Endothelial cell of umbilical vein (primary cell): Measurements from ENCODE around the gene PDLIM4. TPM values are rescaled to one million over a fixed set of nuclear protein-coding genes. Genes with fewer than 3 reads are reported as not detected.

Experiments used
- BruUV-seq: library from RNA; stranded (reverse); fragments of 400-500 nt; replicated peaks from 2 replicates; lab custom pipeline; 2021; lab: Mats Ljungman, UMichigan
- CTCF ChIA-PET: fragments of 300-600, 350-600 bp; sonication (Branson Sonifier 250); formaldehyde crosslinking; loops from one replicate; lab custom pipeline; 2021; ENCODE audit warnings: antibody characterized with exemption, inconsistent platforms; lab: Charles Lee
- POLR2A ChIA-PET: fragments of 300-600, 350-600 bp; sonication (Branson Sonifier 250); formaldehyde crosslinking; loops from one replicate; lab custom pipeline; 2021; ENCODE audit warnings: antibody characterized with exemption, inconsistent platforms; lab: Charles Lee
- DNase-seq: peaks from one replicate; pipeline ENCODE4 v3.0.0-alpha.2; 2011; ENCODE audit warnings: low read depth, low spot score
- FAIRE-seq: peaks from 2 replicates; lab custom pipeline; 2011; peaks lifted over from hg19 to GRCh38; lab: Jason Lieb, UNC
- H2AFZ ChIP-seq: 2 replicates; pipeline ENCODE4 v1.6.0; 2012; ENCODE audit warnings: low read depth, low read length, control low read depth, inconsistent platforms
- H3K27ac ChIP-seq: 2 replicates; pipeline ENCODE4 v1.5.1; 2011; ENCODE audit warnings: low read depth, mild to moderate bottlenecking, control low read depth, low read length, moderate library complexity; ENCODE audit not compliant: insufficient read depth
- H3K27me3 ChIP-seq, 2 experiments: 2 replicates each; pipeline versions ENCODE4 v1.6.0 to v1.6.1; 2011; ENCODE audit warnings: low read length in 2 of 2, mixed read lengths in 1 of 2; ENCODE audit not compliant: control insufficient read depth in 2 of 2, insufficient read depth in 2 of 2
- H3K36me3 ChIP-seq, 2 experiments: 2 replicates in 1 of 2; 3 replicates in 1 of 2; pipeline ENCODE4 v1.5.1; 2011; ENCODE audit warnings: low read length in 2 of 2, mild to moderate bottlenecking in 1 of 2, moderate library complexity in 1 of 2; ENCODE audit not compliant: control insufficient read depth in 2 of 2, insufficient read depth in 2 of 2; ENCODE audit errors: extremely low read depth in 1 of 2
- H3K4me1 ChIP-seq: 3 replicates; pipeline ENCODE4 v1.5.1; 2011; ENCODE audit warnings: mild to moderate bottlenecking, low read length; ENCODE audit not compliant: control insufficient read depth, insufficient read depth; ENCODE audit errors: extremely low read depth
- H3K4me2 ChIP-seq: 2 replicates; pipeline ENCODE4 v1.6.1; 2011; ENCODE audit warnings: low read length, control low read depth, mixed read lengths; ENCODE audit not compliant: insufficient read depth
- H3K4me3 ChIP-seq, 3 experiments: fragments of 200-600 bp in 1 of 3; sonication (generic), shearing (Covaris generic) in 1 of 3; replicated peaks in 1 of 3; 2 replicates each; pipeline ENCODE4 v1.5.1; 2011 to 2016; ENCODE audit warnings: control low read depth in 3 of 3, low read length in 3 of 3, mild to moderate bottlenecking in 2 of 3, inconsistent platforms in 1 of 3, low read depth in 1 of 3, moderate library complexity in 1 of 3; ENCODE audit not compliant: insufficient read depth in 1 of 3
- H3K79me2 ChIP-seq: 2 replicates; pipeline ENCODE4 v1.6.0; 2012; ENCODE audit warnings: low read length, inconsistent platforms; ENCODE audit not compliant: control insufficient read depth, insufficient read depth
- H3K9ac ChIP-seq: replicated peaks from 2 replicates; pipeline ENCODE3; 2011; ENCODE audit warnings: low read length, control low read depth; ENCODE audit not compliant: insufficient read depth; ENCODE audit errors: extremely low read depth
- H3K9me1 ChIP-seq: replicated peaks from 3 replicates; pipeline ENCODE4 v1.6.0; 2011; ENCODE audit warnings: mild to moderate bottlenecking, low read length; ENCODE audit not compliant: control insufficient read depth, insufficient read depth; ENCODE audit errors: extremely low read depth
- H3K9me3 ChIP-seq: replicated peaks from 2 replicates; pipeline ENCODE4 v1.5.1; 2012; ENCODE audit warnings: low read length, inconsistent platforms; ENCODE audit not compliant: control insufficient read depth, insufficient read depth
- H4K20me1 ChIP-seq: replicated peaks from 2 replicates; pipeline ENCODE3; 2011; ENCODE audit warnings: mild to moderate bottlenecking, low read length; ENCODE audit not compliant: control insufficient read depth, insufficient read depth; ENCODE audit errors: extremely low read depth
- CTCF ChIP-seq, 2 donors: IDR thresholded peaks; 1 replicate in 1 of 2; 2 replicates in 1 of 2; pipeline ENCODE4 v1.5.1; 2011; ENCODE audit warnings: low read length in 2 of 2, mild to moderate bottlenecking in 2 of 2, moderate library complexity in 2 of 2, control low read depth in 1 of 2, inconsistent platforms in 1 of 2, low read depth in 1 of 2; ENCODE audit not compliant: insufficient read depth in 1 of 2; ENCODE audit errors: extremely low read depth in 1 of 2
- EZH2 ChIP-seq: IDR thresholded peaks from 2 replicates; pipeline ENCODE4 v1.6.1; 2012; ENCODE audit warnings: borderline replicate concordance, low read depth, mild to moderate bottlenecking, moderate library complexity, low read length, inconsistent platforms; ENCODE audit not compliant: severe bottlenecking
- FOS ChIP-seq: IDR thresholded peaks from 2 replicates; pipeline ENCODE4 v1.6.1; 2011; ENCODE audit warnings: mild to moderate bottlenecking, low read length, moderate library complexity, borderline replicate concordance; ENCODE audit not compliant: insufficient read depth
- GATA2 ChIP-seq: IDR thresholded peaks from 2 replicates; pipeline ENCODE4 v1.7.0; 2011; ENCODE audit warnings: low read depth, mild to moderate bottlenecking, moderate library complexity, mixed read lengths, low read length; ENCODE audit not compliant: insufficient read length, insufficient read depth
- JUN ChIP-seq: IDR thresholded peaks from 2 replicates; pipeline ENCODE4 v1.6.1; 2011; ENCODE audit warnings: borderline replicate concordance, low read depth; ENCODE audit not compliant: insufficient read length, insufficient read depth
- MAX ChIP-seq: IDR thresholded peaks from 2 replicates; pipeline ENCODE4 v1.6.1; 2011; ENCODE audit not compliant: insufficient read depth, insufficient read length
- MYC ChIP-seq: IDR thresholded peaks from one replicate; pipeline ENCODE4 v1.6.1; 2011; ENCODE audit warnings: mild to moderate bottlenecking, low read depth, low read length
- POLR2A ChIP-seq: IDR thresholded peaks from 2 replicates; pipeline ENCODE4 v1.6.1; 2012; ENCODE audit warnings: low read depth, mild to moderate bottlenecking, control low read depth, low read length
- POLR2AphosphoS5 ChIP-seq: IDR thresholded peaks from 2 replicates; pipeline ENCODE4 v1.6.1; 2012; ENCODE audit warnings: low read depth, mild to moderate bottlenecking, control low read depth, low read length, moderate library complexity; ENCODE audit not compliant: insufficient read depth
- dilution Hi-C: fragments of 300-500 bp; cut with MboI; formaldehyde crosslinking; loops from one replicate; pipeline ENCODE4 v1.15.0; 2019; ENCODE audit warnings: low sequenced_read_pairs; ENCODE audit not compliant: extremely low pct_ligation_motif_present
- intact Hi-C: fragments of 100-400 bp; cut with micrococcal nuclease; formaldehyde crosslinking; loops from one replicate; pipeline ENCODE4 v1.10.0; 2022
- polyA plus RNA-seq, 4 experiments: library from polyadenylated mRNA; depleted of rRNA in 3 of 4; stranded (reverse) in 3 of 4; unstranded in 1 of 4; fragments of >200 nt; gene quantifications; 2 replicates each; pipeline versions ENCODE4 v1.2.1 to v1.2.3, GENCODE V29; 2011 to 2012; ENCODE audit warnings: missing spikeins in 1 of 4
- total RNA-seq: library from RNA; stranded (reverse); gene quantifications from 2 replicates; pipeline ENCODE4 v1.2.3, GENCODE V29; 2021

Gene PDLIM4
- total and polyA plus RNA-seq, 2 donors (not counting 3 experiments of a cell fraction or from before 2014, with no cell fraction given), result 65.7 to 112 TPM

- H3K4me3 ChIP-seq, result no peak overlapping the region
- no peak overlapping the region for H2AFZ ChIP-seq
- dilution Hi-C loops (no loop called here), intact Hi-C loops (no loop called here)
- H3K36me3 ChIP-seq, result no peaks in the 10 kb centered on the region
- no peaks in the 10 kb centered on the region for H3K27me3 ChIP-seq
- H3K4me2 ChIP-seq, result no peak overlapping the region
- H3K9me3 ChIP-seq, result no peaks in the 10 kb centered on the region
- no peak for TF ChIP-seq POLR2A
- TF ChIP-seq MAX, result no peak
- no peak for TF ChIP-seq POLR2AphosphoS5
- TF ChIP-seq MYC, result no peak
- no peak for TF ChIP-seq CTCF (IDR thresholded peaks at IDR 0.05; ENCODE audit: extremely low read depth in 1 of 2, insufficient read depth in 1 of 2, low read depth in 1 of 2, low read length in 2 of 2)
- TF ChIP-seq GATA2, result no peak
- no peak for TF ChIP-seq EZH2
- TF ChIP-seq FOS, result no peak
- TF ChIP-seq JUN, result no peak
- CTCF ChIA-PET, result no interaction called here
- FAIRE-seq, result no peak
- no peaks in the 10 kb centered on the region for H3K79me2 ChIP-seq
- no peaks in the 10 kb centered on the region for H3K9me1 ChIP-seq
- peaks cover 3% of the 10 kb centered on the region for H3K4me1 ChIP-seq
- no peak overlapping the region for H3K9ac ChIP-seq
- DNase-seq, result no peak
- BruUV-seq, result no TSS peak
- POLR2A ChIA-PET, result no interaction called here
- H4K20me1 ChIP-seq, result no peaks in the 10 kb centered on the region
- H3K27ac ChIP-seq, result no peak overlapping the region
Measured at GRCh38 chr5:132305420-132305819, 47.9 kb downstream of the PDLIM4 start.
